Left lung (tissue), 10 donors: Measurements from ENCODE around the gene ROBO2. TPM values are rescaled to one million over a fixed set of nuclear protein-coding genes. Genes with fewer than 3 reads are reported as not detected.

Source experiments
- ATAC-seq: fragments of 200-7000 bp; cut with Tn5 transposase; one replicate; pipeline ENCODE4 v1.9.1; 2020; ENCODE audit warnings: moderate library complexity
- DNase-seq, 4 donors: peaks; one replicate each; pipeline ENCODE4 v3.0.0-alpha.2; 2013 to 2020
- H3K27ac ChIP-seq, 2 donors: fragments of 200-600 bp; sonication (generic) in 1 of 2; one replicate each; pipeline versions ENCODE4 v1.5.0 to v1.8.0; 2020 to 2021
- H3K27me3 ChIP-seq, 2 donors: fragments of 200-600 bp; sonication (generic) in 1 of 2; one replicate each; pipeline versions ENCODE4 v1.5.0 to v1.8.0; 2020 to 2021
- H3K36me3 ChIP-seq, 2 donors: fragments of 200-600 bp; sonication (generic) in 1 of 2; one replicate each; pipeline versions ENCODE4 v1.5.0 to v1.8.0; 2020 to 2021
- H3K4me1 ChIP-seq, 2 donors: fragments of 200-600 bp; one replicate each; pipeline ENCODE4 v1.8.0; 2021
- H3K4me3 ChIP-seq, 2 donors: fragments of 200-600 bp; sonication (generic) in 1 of 2; one replicate each; pipeline versions ENCODE4 v1.5.0 to v1.8.0; 2020 to 2021; ENCODE audit warnings: mild to moderate bottlenecking in 1 of 2
- H3K9me3 ChIP-seq, 2 donors: fragments of 200-600 bp; sonication (generic) in 1 of 2; one replicate each; pipeline versions ENCODE4 v1.5.0 to v1.8.0; 2020 to 2021
- CTCF ChIP-seq, 2 donors: fragments of 200-600 bp; sonication (generic) in 1 of 2; IDR thresholded peaks; one replicate each; pipeline versions ENCODE4 v1.5.0 to v1.8.0; 2021; ENCODE audit warnings: antibody characterized with exemption in 2 of 2
- intact Hi-C, 2 donors: fragments of 100-400 bp; cut with DNase I; formaldehyde crosslinking; loops; one replicate each; pipeline versions ENCODE4 v1.11.2 to v1.14.2; 2022
- polyA plus RNA-seq, 6 donors: library from polyadenylated mRNA; unstranded; fragments of 120-200 nt; gene quantifications; one replicate each; pipeline ENCODE4 v1.2.1, GENCODE V29; 2013; ENCODE audit not compliant: insufficient read length in 6 of 6
- total RNA-seq, 2 donors: library from RNA; stranded (reverse); fragmentation: NEBNext Ultra II Directional; extraction: Animal tissue kit (Norgen Biotek cat#: 25700); gene quantifications; one replicate each; pipeline ENCODE4 v1.2.1, GENCODE V29; 2021
- donor health status: DM: no; HTN: yes; CAD: no.
- donor health status: DM: no; HTN: no; CAD: no.

ROBO2 gene
- total and polyA plus RNA-seq, 8 donors: 4.9 to 66.2 (median 51.1) TPM

DNA sequence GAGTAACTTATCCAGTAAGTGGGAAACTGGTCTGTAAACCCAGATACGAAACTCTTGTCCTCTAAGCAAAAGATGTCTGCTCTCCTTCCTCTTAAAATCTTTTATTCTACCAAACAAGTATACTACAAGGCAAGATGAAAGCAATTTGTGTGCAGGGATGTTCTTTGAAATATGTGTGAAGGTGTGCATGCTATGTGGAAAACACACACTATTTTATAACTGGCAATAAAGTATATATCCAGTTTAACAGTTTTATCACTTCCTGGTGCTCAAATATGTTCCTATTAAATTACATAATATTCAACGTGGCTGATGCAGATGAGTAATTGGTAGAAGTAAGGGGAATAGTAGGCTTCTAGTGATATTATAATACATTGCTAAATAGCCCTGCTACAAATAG, 566.5 kb downstream of the ROBO2 start:
- Histone ChIP-seq H3K36me3 (no peaks in the 10 kb centered on the region), H3K27ac (no peak overlapping the region), H3K4me1 (no peaks in the 10 kb centered on the region), H3K27me3 (no peaks in the 10 kb centered on the region), H3K9me3 (no peaks in the 10 kb centered on the region), H3K4me3 (no peak overlapping the region)
- no peak for TF ChIP-seq CTCF (IDR thresholded peaks at IDR 0.05)
- ATAC-seq (no peak), DNase-seq (no peak)
- intact Hi-C loops: no loop called here

DNA sequence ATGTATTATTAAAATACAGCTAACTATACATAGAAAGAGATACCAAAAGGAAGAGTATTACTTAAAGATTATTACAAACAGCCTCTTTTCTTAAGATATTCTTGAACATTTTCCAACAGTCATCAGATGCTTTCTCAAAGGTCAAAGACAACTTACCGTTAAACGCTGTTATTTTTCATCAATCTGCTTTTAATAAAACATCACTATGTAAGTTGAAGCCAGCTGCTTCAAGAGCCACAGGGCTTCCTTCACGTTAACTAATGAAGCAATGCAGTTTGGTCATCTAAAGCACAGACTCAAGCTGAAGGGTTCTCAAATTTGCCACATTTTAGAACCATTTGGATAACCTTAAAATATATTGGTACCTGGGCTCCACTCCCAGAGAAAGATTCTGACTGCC, 578.8 kb downstream of the ROBO2 start:
- Histone ChIP-seq H3K4me3 (no peak overlapping the region), H3K4me1 (no peaks in the 10 kb centered on the region), H3K27me3 (no peaks in the 10 kb centered on the region), H3K36me3 (no peaks in the 10 kb centered on the region), H3K9me3 (no peaks in the 10 kb centered on the region), H3K27ac (no peak overlapping the region)
- no peak for TF ChIP-seq CTCF (IDR thresholded peaks at IDR 0.05)
- intact Hi-C loops: no loop called here
- no peak for DNase-seq
- ATAC-seq: no peak

GRCh38 chr3:77620009-77620408, 580.1 kb downstream of the ROBO2 start:
- no peak overlapping the region for H3K27ac ChIP-seq
- intact Hi-C loops: no loop called here

GRCh38 chr3:77623500-77623899, 583.6 kb downstream of the ROBO2 start:
- Histone ChIP-seq H3K4me1 (no peaks in the 10 kb centered on the region), H3K4me3 (no peak overlapping the region), H3K9me3 (no peaks in the 10 kb centered on the region), H3K27ac (no peak overlapping the region), H3K27me3 (no peaks in the 10 kb centered on the region), H3K36me3 (no peaks in the 10 kb centered on the region)
- no peak for TF ChIP-seq CTCF (IDR thresholded peaks at IDR 0.05)
- DNase-seq (no peak), ATAC-seq (no peak)
- intact Hi-C loops: no loop called here

More at GRCh38 chr3:77620009-77620408, 580.1 kb downstream of the ROBO2 start:
- no peak overlapping the region for H3K4me3 ChIP-seq
- TF ChIP-seq CTCF (IDR thresholded peaks at IDR 0.05): no peak
- H3K36me3 ChIP-seq: no peaks in the 10 kb centered on the region
- no peaks in the 10 kb centered on the region for H3K9me3 ChIP-seq
- H3K27me3 ChIP-seq: no peaks in the 10 kb centered on the region
- ATAC-seq: no peak
- DNase-seq: no peak
- no peaks in the 10 kb centered on the region for H3K4me1 ChIP-seq

DNA sequence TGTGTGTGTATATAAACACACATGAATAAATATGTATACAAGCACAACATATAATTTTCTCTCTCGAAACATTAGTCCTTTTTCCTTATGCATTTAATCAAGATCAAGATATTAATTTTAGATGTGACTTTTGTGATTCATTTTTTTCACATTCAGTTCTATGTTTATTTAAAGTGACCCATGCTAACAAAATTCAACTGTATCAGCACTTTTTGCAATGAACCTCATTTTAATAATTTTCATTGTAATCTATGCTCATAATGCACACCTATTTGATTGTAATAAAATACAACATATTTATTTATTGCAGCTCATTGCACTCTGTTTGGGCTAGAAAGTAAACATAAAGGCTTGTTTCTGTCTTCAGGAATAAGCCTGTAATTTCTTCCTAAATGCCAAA, 586.3 kb downstream of the ROBO2 start:
- TF ChIP-seq CTCF (IDR thresholded peaks at IDR 0.05): no peak
- ATAC-seq: no peak
- Histone ChIP-seq H3K27me3 (no peaks in the 10 kb centered on the region), H3K27ac (no peak overlapping the region), H3K36me3 (no peaks in the 10 kb centered on the region), H3K9me3 (no peaks in the 10 kb centered on the region), H3K4me1 (no peaks in the 10 kb centered on the region), H3K4me3 (no peak overlapping the region)
- DNase-seq: no peak
- intact Hi-C loops: no loop called here
